HL-60/S4 treated with retinoic acid at 250 ng/mL for 4 days and 3 days (cell line): ENCODE results near the gene NFE2.
"Not testable (repeated sequence)": the region's sequence is repeated elsewhere in the genome, so short reads cannot be mapped to it uniquely, and the experiment has no call there.

Experiments
- in situ Hi-C: fragments of 300-500 bp; cut with MboI; formaldehyde crosslinking; loops from 2 replicates; pipeline ENCODE4 v1.7.0; 2022; ENCODE audit warnings: low sequenced_read_pairs

Gene NFE2

DNA sequence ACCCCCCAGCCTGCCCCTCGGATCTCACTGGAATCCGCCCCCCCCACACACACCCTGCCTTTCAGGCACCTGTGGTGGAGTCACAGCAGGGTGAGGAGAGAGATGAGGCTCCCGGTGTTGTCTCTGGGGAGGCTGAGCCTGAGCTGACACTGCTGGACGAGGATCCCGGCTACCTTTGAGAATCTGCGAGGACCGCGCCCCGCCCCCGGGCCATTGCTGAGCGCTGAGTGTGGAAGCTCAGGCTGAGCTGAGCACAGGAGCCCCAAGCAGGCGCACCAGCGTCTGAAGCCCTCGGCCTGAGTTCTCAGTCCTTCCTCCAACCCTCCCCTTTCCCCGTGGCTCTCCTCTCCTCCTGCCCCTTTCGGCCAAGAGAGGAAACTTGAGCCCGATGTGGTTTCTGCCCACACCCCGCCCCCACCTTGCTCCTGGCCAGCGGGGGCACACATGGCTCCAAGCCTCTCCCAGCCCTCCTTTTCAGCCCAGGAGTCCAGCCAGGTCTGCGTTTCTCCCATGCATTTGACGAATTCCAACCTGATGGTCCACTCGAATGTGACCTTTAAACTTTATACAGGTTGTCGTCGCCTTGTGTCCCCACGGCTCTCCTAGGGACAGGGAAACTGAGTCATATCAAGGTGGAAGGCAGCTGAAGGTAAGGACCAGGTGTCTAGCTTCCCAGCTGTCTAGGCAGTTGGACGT, at the start of gene NFE2:
Gene NFE2 (minus strand): TSS at position 284 of the 696 bp plus-strand sequence. CDS start 5,767 bp downstream, outside the sequence.
- in situ Hi-C loops, result no loop called here

DNA sequence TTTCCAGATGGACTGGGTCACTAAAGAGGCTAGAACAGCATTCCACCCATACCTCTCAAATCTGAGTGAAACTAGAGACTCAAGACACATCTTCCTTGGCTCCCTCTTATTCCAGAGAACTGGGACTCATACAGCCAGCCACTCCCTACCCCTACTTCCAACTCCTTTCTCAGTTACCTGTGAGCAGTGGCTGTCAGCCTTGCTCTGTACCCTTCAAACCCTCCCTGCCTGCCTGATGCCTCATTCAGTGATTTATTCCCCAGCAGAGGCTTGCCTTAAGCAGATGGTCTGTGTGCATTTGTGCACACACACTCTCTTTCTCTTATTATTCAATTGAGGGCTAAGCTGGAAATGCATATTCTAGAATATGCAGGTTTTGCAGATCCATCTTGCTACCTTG, 48.9 kb upstream of the NFE2 start:
- in situ Hi-C loops, result no loop called here

DNA sequence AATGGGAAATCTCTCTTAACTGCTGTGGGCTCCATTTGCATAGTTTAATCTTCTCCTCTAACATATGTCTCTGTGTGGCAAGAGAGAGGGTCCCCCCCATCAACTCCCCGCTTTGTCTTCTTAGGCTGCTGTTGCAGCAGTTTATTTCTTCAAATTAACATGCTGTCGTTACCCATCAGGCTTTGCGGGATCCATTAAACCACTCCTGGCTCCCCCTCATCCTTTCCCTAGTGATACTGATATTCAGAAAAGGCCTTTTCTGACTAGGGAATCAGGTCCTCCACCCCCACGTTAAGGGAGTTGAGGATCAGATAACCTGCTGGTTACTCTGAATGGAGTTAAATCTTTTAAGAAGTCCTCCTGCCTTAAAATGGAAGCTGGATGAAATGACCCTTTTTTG, 48.2 kb upstream of the NFE2 start:
- in situ Hi-C loops, result no loop called here

DNA sequence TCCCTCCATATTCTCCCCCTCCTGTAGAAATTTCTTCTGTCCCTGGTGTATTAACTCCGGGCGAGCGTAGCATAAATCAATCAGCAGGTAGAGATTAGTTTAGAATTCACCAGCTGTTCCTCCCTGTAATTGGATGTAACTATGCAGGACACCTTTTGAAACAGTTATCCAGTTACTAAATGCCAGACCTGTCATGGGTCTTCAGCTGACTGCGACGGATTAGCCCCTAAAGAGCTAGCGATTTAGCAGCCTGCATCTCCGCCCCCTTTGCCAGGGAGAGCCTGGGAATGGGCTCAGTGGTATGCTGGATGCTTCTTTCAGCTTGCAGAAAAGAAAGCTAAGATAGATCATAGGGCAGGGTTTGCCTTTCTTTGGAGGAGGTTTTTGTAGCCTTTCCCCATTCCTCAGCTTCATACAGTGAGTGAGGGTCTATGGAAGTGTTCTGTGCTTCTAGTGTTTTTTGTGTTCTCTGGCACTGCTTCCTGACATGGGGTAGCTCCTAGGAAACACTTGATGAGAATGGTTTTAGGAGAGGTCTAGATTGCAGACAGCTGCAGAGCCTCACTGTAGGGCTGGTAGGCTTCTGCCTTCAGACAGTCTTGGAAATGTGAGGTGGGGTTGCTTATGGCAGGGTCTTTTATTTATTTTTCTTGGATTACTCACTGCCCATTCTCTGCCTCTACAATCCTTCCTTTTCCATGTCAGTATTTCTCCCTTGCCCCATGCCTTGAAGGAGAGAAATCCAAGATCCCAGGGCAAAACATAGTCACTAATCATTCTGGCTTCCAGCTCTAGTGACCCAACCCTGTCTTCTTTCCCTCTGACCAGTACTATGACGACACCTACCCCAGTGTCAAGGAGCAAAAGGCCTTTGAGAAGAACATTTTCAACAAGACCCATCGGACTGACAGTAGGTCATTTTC, 40.8 kb upstream of the NFE2 start:
- in situ Hi-C loops, result no loop called here

DNA sequence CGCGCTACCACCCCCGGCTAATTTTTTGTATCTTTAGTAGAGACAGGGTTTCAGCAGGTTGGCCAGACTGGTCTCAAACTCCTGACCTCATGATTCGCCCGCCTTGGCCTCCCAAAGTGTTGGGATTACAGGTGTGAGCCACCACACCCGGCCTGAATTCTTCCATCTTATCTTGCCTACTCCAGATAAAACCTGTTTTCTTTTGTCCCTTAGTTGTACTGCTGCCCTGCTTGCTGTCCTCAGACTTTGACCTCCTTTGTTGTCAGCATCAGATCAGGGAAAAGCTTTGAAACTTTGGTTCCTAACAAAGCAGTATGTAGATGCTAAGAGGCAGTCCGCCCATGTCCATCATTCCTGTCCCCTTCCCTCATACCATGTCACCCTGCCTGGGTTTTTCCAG, 40.0 kb upstream of the NFE2 start:
- in situ Hi-C loops, result no loop called here

DNA sequence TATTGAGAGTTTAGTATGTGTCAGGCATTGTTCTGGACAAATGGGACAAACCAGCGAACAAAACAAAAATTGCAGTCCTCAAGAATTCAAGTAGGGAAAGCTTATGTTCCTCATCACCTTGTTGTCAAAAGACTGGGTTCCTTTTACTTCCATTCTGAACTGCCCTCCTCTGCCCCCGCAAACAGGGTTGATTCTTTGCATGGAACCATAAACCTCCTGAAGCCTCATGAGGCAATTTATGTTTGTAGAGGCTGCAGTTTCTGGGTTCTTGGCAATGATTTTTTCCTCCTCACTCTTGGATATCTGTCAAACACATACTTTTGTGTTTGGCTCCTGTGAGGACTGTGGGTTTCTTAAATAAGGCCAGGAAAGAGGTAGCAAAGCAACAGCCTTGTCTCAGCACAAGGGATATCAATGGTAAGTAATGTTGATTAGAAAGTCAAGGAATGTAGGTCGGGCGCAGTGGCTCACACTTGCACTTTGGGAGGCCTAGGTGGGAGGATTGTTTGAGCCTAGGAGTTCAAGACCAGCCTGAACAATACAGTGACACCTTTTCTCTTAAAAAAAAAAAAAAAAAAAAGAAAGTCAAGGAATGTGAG, 38.0 kb upstream of the NFE2 start:
- in situ Hi-C loops, result no loop called here

DNA sequence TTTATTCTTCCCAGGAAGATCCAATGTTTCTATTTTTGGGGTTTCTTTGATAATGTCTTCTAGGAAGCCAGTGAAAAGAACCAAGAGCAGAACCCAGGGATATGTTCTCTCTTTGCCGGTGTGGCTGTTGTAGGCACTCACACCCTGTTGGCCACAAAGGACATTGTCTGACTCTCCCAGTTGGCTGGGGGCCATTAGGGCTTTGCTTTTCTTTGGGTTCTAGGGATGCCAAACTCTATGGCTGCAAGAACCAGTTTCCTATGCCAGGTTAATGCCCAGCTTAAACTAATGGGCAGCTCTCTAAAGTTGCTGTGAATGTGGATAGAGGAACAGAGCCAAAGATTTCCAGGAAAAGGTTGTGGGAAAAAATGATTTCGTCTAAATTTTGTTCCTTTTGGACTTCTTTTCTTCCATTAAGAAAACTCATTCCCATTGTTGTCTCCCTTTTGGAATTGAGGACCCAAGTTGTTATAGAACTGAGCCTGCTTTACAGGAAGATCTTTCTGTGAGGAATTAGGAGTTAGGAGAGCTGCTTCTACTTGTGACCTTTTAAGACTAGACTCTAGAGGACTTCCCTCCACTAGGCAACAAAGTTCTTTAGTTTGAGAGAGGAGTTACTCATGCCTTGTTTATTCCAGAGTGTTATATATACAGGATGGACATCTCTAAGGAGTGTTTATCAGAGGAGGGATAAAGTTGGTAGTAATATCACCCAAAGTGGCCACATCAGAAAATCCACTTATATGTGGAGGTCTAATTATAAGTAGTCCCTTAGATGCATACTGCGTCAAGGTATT, 37.2 kb upstream of the NFE2 start:
- in situ Hi-C loops, result no loop called here

DNA sequence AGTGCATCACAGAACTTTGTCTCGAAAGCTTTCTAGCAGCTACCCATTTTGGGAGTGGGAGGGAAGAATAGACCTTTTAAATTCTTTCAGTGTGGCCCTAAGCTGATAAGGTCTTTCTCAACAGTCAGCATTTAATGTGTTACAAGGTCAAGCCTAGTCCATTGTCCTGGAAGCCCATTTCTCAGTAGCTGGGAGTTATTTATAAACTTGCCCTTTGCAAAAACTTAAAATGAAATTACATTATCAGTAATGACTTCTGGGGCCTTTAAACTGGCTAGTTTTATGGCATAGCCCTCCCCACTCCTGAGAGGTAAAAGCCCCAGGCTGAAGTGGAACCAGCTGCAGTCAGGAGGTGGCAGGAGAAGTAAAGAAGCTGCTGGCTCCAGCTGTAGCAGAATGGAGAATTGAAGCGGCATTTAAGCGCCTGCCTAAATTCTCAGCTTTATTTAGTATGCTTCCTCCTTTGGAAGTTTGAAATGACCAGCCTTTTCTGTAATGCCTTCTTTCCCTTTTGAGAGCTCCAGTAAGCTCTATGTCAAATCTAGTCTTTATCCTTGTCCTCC, 36.5 kb upstream of the NFE2 start:
- in situ Hi-C loops, result no loop called here

DNA sequence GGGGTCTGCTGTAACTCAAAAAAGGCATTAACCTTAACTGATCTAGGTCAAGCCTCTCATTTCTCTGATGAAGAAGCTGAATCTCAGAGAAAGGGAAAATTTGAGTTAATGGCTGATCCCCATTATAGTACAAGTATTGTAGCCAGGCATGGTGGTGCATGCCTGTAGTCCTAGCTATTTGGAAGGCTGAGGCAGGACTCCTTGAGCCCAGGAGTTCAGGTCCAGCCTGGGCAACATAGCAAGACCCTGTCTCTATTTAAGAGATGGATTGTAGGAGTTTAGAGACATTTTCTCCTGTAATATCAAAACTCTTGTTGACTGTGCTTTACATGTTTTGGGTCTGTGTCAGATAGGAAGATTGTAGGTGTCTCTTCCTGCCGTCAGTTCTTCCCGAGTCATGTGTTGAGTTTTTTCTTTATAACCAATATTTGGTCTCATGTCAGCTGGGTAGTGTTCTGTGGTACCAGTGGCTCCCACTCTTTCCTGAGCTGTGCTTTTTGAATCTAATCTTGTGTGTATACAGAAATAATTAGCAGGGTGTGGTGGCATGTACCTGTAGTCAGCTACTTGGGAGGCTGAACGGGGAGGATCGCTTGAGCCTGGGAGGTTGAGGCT, 32.7 kb upstream of the NFE2 start:
- in situ Hi-C loops, result no loop called here

DNA sequence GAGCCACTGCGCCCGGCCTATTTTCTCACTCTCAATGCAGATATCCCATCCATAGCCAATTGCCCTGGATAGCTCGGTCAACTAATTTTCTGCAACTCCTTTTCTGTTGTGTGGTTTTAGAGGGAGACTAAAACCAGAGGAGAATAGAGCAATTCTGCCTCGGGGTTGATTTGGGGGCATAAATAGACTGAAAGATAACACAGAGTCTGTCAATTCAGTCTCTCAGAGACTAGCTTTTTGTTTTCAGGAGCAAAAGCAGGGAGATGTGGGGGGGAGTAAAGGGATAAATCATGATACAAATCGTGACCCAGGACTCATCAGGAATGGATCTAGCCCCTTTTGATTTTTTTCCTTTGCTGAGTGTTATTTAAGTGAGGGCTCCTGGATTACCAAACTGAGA, 30.6 kb upstream of the NFE2 start:
- in situ Hi-C loops, result no loop called here

DNA sequence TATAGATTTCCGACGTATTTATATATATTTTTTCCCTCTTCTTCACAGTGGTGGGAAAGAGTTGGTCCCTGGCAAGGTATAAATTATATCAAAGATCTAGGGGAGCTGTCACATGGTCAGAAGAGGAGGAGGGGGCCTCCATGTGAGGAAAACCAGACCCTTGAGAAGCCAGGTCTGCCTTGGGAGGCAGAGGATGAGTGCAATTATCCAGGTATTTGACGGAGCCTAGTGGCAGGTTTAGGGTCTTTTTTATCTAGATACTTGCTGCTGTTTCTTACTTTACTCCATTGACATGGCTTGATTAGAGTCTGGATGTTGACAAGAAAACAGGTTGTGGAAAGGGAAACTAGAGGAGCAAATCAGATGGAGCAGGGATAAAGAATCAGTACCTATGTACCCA, 29.6 kb upstream of the NFE2 start:
- in situ Hi-C loops, result no loop called here

DNA sequence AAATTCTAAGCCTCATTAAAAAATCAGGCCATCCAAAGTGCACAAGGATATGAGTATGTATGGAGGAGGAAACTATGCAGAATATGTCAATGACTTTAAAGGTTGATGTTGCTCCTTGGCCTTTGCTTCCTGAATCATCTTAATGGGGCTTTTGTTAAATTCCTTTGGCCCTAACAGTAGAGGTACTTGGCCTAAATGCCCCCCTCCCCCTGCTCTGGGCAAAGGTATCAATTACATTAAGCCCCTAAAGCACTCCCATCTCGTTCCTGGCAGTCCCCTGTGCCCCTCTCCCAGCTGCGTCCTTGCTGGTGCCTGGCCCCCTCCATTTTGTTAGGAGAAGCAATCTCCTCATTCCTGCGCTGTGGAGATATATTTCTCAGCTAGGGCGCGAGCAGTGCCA, 28.9 kb upstream of the NFE2 start:
- in situ Hi-C loops, result no loop called here

DNA sequence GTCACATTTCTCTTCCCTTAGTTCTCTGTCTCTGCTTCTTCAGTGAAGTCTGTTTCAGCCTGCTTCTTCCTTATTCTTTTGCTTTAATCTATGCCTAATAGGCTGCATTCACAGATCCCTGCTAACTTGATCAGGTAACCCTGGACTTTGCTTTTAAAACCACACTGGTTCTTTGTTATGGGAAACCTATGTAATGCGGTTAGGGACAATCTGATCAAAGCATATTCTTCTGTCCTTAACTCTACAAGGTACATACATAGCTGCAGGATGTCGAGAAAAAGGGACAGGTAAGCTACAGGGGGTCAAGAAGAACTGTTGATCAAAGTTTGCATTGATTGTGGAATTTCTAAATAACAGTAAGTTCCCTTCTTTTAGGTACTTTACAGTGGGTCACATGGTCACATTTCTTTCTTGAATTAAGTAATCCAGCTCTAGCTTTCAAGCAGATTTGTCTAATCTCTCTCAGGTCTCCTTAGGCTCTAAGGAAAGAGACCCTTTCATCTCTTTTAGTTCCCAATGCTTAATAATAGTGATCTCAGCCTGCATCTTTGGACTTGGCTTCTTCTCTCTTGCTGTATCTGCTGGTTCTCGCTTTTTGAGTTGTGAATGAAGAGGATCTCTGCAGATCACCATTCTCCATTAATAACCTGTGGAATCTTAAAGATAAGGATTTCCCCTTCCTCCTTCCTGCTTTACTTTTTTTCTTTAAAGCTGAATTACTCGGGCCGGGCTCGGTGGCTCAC, 28.0 kb upstream of the NFE2 start:
- in situ Hi-C loops, result no loop called here

DNA sequence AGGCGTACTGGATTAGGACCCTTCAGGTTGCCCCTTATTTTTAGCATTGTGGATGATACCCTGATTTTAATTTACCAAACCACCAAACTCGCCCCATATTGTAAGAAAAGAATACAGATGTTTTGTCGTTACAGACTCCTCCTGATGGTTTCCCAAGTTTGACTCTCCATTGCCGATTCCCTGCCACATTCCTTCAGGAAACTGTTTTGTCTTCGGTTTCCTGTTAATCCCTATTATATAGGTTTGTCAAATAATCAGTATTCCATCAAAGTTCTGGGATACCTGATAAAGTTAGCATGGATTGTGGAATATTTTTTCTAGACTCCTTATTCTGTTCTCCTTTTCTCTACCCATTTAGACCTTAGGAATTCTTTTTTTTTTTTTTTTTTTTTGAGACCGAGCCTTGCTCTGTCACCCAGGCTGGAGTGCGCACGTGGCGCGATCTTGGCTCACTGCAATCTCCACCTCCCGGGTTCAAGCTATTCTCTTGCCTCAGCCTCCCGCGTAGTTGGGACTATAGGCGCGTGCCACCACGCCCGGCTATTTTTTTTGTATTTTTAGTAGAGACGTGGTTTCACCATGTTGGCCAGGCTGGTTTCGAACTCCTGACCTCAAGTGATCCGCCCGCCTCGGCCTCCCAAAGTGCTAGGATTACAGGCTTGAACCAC, 24.8 kb upstream of the NFE2 start:
- in situ Hi-C loops, result not testable (repeated sequence)

DNA sequence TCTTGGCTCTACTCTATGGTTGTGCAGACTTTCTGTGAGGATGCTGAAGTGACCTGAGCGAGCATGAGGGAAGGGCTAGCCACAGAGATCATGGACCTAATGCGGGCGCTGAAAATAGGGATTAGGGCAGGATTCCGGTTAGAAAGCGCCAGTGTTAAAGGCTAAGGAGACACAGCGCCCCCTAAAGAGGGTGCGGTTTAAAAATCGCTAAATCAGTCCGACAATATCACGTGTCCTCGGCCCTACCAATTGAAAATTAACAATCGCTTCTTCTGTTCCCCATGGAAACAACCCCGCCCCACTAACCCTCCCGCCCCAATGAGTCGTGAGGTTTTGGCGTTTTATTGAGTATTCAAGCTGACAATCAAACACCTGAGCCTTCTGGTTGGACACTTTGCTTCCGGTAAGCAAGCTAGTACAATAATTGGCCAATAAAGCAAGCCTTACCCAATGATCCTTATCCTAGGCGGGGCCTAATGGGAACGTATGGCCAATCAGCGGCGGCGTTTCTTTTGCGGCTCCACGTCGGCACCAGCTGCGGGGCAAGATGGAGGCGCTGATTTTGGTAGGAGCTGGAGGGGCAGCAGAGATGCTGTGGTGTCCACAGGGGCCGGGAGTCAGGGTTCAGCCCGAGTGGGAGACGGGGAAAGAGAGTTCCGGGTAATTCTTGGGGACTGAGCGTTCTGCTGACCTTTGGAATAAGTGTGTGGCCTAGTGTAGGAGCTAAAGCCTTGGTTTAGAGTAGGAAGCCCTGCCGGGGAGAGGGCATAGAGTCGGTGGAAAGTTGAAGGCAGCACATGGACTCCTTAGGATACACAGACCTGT, 24.0 kb upstream of the NFE2 start, which contains the start of gene COPZ1:
Gene COPZ1 (plus strand): TSS at position 515 of the 825 bp plus-strand sequence. CDS start 33 bp downstream, at position 548.
- in situ Hi-C loops, result no loop called here

DNA sequence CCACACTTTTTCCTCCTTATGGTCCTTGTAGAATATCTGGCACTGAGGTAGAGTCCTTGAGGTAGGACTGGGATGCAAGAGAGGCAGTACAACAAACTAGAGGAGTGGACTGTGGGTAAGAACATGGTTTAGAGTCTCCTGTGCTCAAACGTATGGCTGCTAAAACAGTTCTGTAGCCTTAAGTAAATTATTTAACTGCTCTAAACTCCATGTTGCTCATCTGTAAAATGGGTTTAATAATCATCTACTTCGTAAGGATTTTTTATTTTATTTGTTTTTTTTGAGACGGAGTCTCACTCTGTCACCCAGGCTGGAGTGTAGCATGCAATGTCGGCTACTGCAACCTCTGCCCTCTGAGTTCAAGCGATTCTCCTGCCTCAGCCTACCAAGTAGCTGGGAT, 20.5 kb upstream of the NFE2 start:
- in situ Hi-C loops, result no loop called here

DNA sequence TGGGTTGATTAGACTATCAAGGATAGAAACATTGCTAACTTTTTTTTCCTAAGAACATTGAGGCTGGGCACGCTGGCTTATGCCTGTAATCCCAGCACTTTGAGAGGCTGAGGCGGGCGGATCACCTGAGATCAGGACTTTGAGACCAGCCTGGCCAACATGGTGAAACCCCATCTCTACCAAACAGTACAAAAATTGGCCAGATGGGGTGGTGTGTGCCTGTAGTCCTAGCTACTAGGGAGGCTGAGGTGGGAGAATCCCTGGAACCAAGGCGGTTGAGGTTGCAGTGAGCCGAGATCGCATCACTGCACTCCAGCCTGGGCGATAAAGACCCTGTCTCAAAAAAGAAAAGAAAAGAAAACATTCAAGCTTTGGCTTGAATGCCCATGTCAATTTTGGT, 11.5 kb upstream of the NFE2 start:
- in situ Hi-C loops, result not testable (repeated sequence)

DNA sequence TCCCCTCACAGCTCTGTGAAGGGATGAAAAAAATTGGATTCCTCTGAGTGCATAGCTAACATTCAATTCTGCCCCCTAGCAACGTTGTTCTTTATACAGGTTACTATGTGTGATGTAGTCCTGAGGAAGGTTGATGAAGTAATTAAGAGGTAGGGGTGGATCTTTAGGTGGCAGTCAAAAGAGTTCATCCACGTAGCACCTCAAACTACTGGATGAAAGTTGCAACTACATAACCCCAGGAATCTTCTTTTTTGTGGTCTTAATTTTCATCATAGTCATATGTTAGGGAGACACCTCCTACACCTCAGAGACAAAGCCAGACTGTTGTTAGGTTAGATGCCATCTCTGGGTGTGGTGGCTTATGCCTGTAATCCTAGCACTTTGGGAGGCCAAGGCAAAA, 10.2 kb upstream of the NFE2 start:
- in situ Hi-C loops, result no loop called here
